MM.1S (cell line): Measurements from ENCODE around the gene WASF2.
"Not testable (repeated sequence)": the region's sequence is repeated elsewhere in the genome, so short reads cannot be mapped to it uniquely, and the experiment has no call there.

ENCODE experiments used
- DNase-seq: peaks from one replicate; pipeline ENCODE4 v3.0.0-alpha.2; 2015
- H2AFZ ChIP-seq: fragments of 300-600 bp; sonication (generic); 2 replicates; pipeline ENCODE4 v1.6.0; 2016; ENCODE audit warnings: antibody characterized with exemption, low read length
- H3F3A ChIP-seq: fragments of 300-600 bp; sonication (generic); 2 replicates; pipeline ENCODE4 v1.6.1; 2016; ENCODE audit warnings: mild to moderate bottlenecking, antibody characterized with exemption, low read length, moderate library complexity, mixed read lengths; ENCODE audit not compliant: insufficient read depth
- H3K27ac ChIP-seq: fragments of 300-600 bp; sonication (generic); 2 replicates; pipeline ENCODE4 v1.5.1; 2016; ENCODE audit warnings: mild to moderate bottlenecking, low read length
- H3K27me3 ChIP-seq: fragments of 300-600 bp; sonication (generic); replicated peaks from 2 replicates; pipeline ENCODE4 v1.6.0; 2016; ENCODE audit warnings: low read length; ENCODE audit not compliant: insufficient read depth
- H3K36me3 ChIP-seq: fragments of 300-600 bp; sonication (generic); replicated peaks from 2 replicates; pipeline ENCODE4 v1.6.1; 2016; ENCODE audit warnings: mild to moderate bottlenecking, low read length, mixed read lengths; ENCODE audit not compliant: insufficient read depth
- H3K4me1 ChIP-seq: fragments of 300-600 bp; sonication (generic); 2 replicates; pipeline ENCODE4 v1.6.1; 2016; ENCODE audit warnings: low read length, mixed read lengths
- H3K4me2 ChIP-seq: fragments of 300-600 bp; sonication (generic); 2 replicates; pipeline ENCODE4 v1.6.0; 2016; ENCODE audit warnings: low read depth, low read length
- H3K4me3 ChIP-seq: fragments of 300-600 bp; sonication (generic); 2 replicates; pipeline ENCODE4 v1.5.1; 2016; ENCODE audit warnings: low read length, mixed read lengths
- H3K79me2 ChIP-seq: fragments of 300-600 bp; sonication (generic); 2 replicates; pipeline ENCODE4 v1.6.1; 2016; ENCODE audit warnings: mixed run types, low read length, mixed read lengths
- H3K9ac ChIP-seq: fragments of 300-600 bp; sonication (generic); 2 replicates; pipeline ENCODE4 v1.6.1; 2016; ENCODE audit warnings: low read length, mixed read lengths
- H3K9me2 ChIP-seq: fragments of 300-600 bp; sonication (generic); replicated peaks from 2 replicates; pipeline ENCODE4 v1.6.1; 2016; ENCODE audit warnings: mild to moderate bottlenecking, low read length, mixed read lengths; ENCODE audit not compliant: insufficient read depth
- H3K9me3 ChIP-seq: fragments of 300-600 bp; sonication (generic); replicated peaks from 2 replicates; pipeline ENCODE4 v1.6.1; 2016; ENCODE audit warnings: mild to moderate bottlenecking, low read length, mixed read lengths; ENCODE audit not compliant: insufficient read depth
- H4K20me1 ChIP-seq: fragments of 300-600 bp; sonication (generic); 2 replicates; pipeline ENCODE4 v1.6.1; 2016; ENCODE audit warnings: mild to moderate bottlenecking, low read length, moderate library complexity, mixed read lengths; ENCODE audit not compliant: insufficient read depth
- EZH2 ChIP-seq: fragments of 300-600 bp; sonication (generic); optimal IDR thresholded peaks from 2 replicates; pipeline ENCODE3; 2017; ENCODE audit warnings: low read depth, mild to moderate bottlenecking, antibody characterized with exemption, low read length, mixed read lengths
- EZH2phosphoT487 ChIP-seq: fragments of 300-600 bp; sonication (generic); IDR thresholded peaks from 2 replicates; pipeline ENCODE4 v1.6.1; 2018; ENCODE audit warnings: antibody characterized with exemption, low read length
- TF ChIP-seq, protein P1 (sequence below): fragments of 300-600 bp; sonication (generic); IDR thresholded peaks from 2 replicates; pipeline ENCODE4 v1.5.1; 2016; ENCODE audit warnings: antibody characterized with exemption, low read length, mixed read lengths

Gene WASF2, protein sequence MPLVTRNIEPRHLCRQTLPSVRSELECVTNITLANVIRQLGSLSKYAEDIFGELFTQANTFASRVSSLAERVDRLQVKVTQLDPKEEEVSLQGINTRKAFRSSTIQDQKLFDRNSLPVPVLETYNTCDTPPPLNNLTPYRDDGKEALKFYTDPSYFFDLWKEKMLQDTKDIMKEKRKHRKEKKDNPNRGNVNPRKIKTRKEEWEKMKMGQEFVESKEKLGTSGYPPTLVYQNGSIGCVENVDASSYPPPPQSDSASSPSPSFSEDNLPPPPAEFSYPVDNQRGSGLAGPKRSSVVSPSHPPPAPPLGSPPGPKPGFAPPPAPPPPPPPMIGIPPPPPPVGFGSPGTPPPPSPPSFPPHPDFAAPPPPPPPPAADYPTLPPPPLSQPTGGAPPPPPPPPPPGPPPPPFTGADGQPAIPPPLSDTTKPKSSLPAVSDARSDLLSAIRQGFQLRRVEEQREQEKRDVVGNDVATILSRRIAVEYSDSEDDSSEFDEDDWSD

DNA sequence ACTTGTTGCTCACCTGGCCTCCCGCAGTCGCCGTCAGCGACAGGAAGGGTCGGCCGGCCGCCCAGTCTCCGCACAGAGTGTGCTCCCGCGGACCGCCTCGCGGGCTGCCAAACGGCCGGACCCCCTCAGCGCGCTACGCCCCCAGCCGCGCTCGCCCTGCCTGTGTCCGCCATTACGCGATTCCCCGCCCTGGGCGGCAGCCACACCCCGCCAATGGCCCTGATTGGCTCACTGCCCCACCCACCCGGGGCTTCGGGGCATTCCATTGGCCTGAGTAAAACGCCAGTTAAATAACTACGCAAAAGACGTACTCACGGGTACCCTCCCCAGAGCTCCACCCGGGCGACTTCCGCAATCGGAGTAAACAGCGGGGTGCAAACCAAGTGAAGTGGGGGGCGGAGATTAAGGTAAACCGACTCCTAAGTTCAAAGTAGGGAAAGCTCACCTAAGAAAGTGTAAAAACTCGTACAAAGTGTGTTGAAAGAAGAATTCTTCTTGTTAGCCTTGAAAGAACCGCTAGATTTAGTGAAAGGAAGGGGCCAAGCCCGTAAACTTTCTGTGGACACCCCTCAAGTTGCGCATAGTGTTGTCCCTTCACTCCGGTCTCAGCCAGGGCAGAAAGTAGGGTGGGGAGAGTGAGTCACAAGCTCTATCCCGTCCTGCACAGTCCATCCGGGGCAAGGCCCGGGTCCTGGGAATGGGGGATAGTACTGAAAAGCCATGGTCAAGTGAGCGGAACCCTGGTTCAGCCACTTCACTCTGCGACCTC lies at the start of gene WASF2:
WASF2 (minus strand) TSS at position 195 of the 769 bp plus-strand sequence. CDS start 61,277 bp downstream, outside the sequence.
- peaks cover 28% of the 10 kb centered on the region for H3F3A ChIP-seq
- peaks cover 43% of the 10 kb centered on the region for H3K79me2 ChIP-seq
- TF ChIP-seq, protein P1, sequence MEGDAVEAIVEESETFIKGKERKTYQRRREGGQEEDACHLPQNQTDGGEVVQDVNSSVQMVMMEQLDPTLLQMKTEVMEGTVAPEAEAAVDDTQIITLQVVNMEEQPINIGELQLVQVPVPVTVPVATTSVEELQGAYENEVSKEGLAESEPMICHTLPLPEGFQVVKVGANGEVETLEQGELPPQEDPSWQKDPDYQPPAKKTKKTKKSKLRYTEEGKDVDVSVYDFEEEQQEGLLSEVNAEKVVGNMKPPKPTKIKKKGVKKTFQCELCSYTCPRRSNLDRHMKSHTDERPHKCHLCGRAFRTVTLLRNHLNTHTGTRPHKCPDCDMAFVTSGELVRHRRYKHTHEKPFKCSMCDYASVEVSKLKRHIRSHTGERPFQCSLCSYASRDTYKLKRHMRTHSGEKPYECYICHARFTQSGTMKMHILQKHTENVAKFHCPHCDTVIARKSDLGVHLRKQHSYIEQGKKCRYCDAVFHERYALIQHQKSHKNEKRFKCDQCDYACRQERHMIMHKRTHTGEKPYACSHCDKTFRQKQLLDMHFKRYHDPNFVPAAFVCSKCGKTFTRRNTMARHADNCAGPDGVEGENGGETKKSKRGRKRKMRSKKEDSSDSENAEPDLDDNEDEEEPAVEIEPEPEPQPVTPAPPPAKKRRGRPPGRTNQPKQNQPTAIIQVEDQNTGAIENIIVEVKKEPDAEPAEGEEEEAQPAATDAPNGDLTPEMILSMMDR = no peak
- no peak for TF ChIP-seq EZH2phosphoT487
- no peak for TF ChIP-seq EZH2
- H3K9me2 ChIP-seq = no peaks in the 10 kb centered on the region
- H3K4me1 ChIP-seq = peaks cover 25% of the 10 kb centered on the region
- H3K27me3 ChIP-seq = no peaks in the 10 kb centered on the region
- H3K4me2 ChIP-seq = peak within 1 kb of the TSS; percentile 77
- peak; percentile 98 for DNase-seq
- H3K9me3 ChIP-seq = no peaks in the 10 kb centered on the region
- peak within 1 kb of the TSS; percentile 79 for H3K27ac ChIP-seq
- H2AFZ ChIP-seq = peak within 1 kb of the TSS; percentile 88
- peak within 1 kb of the TSS; percentile 93 for H3K9ac ChIP-seq
- no peaks in the 10 kb centered on the region; the same call in 1 of the 2 replicates for H3K36me3 ChIP-seq
- H3K4me3 ChIP-seq = peak within 1 kb of the TSS; percentile 93
- no peaks in the 10 kb centered on the region for H4K20me1 ChIP-seq

GRCh38 chr1:27538793-27539192 lies 48.8 kb upstream of the WASF2 start:
- H3K27ac ChIP-seq = no peak overlapping the region
- H3K4me2 ChIP-seq = no peak overlapping the region
- no peak overlapping the region for H2AFZ ChIP-seq
- H3K4me3 ChIP-seq = no peak overlapping the region
- DNase-seq = no peak
- TF ChIP-seq EZH2phosphoT487 (no peak), EZH2 (no peak)
- TF ChIP-seq, protein P1 = no peak
- H3K9me3 ChIP-seq = no peaks in the 10 kb centered on the region
- H3F3A ChIP-seq = no peaks in the 10 kb centered on the region
- no peaks in the 10 kb centered on the region for H3K27me3 ChIP-seq
- no peaks in the 10 kb centered on the region for H3K4me1 ChIP-seq
- H4K20me1 ChIP-seq = no peaks in the 10 kb centered on the region
- no peaks in the 10 kb centered on the region for H3K9me2 ChIP-seq
- H3K36me3 ChIP-seq = no peaks in the 10 kb centered on the region
- H3K9ac ChIP-seq = no peak overlapping the region
- H3K79me2 ChIP-seq = no peaks in the 10 kb centered on the region

DNA sequence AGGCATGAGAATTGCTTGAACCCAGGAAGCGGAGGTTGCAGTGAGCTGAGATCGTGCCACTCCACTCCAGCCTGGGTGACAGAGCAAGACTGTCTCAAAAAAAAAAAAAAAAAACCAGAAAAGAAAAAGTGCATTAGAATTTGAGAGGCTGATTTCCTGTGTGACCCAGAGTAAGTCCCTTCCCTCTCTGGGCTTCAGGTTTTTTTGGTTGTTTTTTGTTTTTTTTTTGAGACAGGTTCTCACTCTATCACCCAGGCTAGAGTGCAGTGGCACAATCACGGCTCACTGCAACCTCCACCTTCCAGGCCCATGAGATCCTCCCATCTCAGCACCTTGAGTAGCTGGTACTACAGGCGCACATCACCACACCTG lies 48.3 kb upstream of the WASF2 start:
- not testable (repeated sequence) for H3K79me2 ChIP-seq, H3K9me2 ChIP-seq, H3F3A ChIP-seq, H4K20me1 ChIP-seq, H3K4me3 ChIP-seq, H3K4me2 ChIP-seq, H3K9me3 ChIP-seq, H3K27ac ChIP-seq, H2AFZ ChIP-seq, H3K4me1 ChIP-seq, H3K9ac ChIP-seq, H3K27me3 ChIP-seq, H3K36me3 ChIP-seq, DNase-seq
